NCI-H1105 (cell line): ENCODE measurements around the gene OSBPL1A.
A peak's percentile ranks its signal among the peaks of the same experiment; 100 is the strongest.

ENCODE experiments used
- DNase-seq: peaks from one replicate; lab custom pipeline; 2025; lab: John Stamatoyannopoulos, UW

The OSBPL1A gene

DNA sequence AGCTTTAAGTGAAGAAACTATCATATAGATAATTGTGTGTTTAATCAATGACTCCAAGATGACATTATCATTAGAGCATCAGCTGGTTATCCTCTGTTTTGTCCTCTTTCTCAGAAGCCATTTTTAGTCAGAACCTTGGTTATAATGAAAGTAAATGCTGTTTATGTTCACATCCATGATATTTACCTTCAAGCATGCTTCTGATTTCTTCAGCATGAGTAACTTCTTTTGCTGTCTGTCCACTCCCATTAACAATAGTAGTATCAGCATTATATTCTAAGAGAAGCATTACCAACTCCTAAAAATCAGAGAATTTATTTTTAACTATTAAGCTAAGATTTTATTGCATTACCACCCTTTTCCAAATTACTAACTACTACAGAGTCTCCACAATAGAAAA lies 56.3 kb downstream of the OSBPL1A start:
- DNase-seq: no peak

DNA sequence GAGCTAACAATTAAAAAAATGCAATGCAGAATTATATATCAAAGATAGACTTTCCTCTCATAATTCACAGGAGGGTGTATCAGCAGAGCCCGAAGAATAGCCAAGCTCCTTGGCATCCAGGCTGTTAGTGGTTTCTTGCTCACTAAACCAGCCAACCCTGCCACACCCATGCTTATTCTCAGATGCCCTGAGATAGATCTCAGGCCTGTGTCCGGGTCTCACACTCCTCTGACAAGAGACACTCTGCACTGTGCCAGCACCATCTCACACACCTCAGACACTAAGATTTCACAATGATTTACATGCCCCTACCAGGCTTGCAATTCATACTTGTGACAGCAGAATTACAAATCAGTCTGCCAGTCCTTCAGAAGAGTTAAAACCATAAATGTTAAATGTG lies 64.5 kb downstream of the OSBPL1A start:
- DNase-seq: no peak

DNA sequence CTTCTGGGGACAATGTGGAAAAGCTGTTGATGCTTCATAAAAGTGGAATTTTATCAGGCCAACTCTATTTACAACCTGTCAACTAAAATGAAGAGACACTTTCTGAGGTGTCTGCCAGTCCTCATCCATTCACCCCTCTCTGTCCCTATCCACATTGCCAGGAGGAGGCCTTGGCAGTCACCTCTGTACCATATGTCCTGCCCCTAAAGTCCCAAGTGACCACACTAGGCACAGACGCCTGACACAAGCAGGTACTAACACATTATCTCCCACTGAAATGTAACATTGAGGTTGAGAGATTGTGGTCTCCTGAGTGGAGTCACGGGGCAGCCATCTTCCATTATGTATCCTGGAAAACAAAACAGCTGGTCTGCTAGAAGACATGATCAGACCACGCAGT lies 71.4 kb downstream of the OSBPL1A start:
- DNase-seq: no peak

DNA sequence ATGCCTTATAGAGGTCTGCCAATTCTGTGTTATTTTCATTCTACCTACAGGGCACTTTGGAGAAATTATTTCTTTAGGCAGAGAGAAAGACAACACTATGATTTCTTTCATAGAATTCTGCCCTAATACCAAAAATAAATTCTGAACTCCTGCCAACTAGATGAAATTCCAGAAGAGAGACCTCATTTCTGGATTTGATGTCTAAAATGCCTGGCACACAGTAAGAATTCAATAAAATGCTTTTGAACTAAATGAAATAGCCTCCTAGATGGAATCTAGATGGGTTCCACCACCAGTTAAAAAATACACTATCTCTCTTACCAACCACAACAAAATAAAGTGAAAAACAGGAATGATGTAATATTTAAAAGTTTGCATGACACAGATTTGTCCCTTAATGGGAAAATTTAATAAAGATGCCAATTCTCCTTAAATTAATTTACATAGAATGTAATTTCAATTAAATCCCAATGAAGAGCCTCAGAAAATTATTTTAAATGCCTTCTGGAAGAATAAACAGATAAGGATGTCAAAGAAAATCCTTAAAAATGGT lies 75.0 kb downstream of the OSBPL1A start:
- no peak for DNase-seq

DNA sequence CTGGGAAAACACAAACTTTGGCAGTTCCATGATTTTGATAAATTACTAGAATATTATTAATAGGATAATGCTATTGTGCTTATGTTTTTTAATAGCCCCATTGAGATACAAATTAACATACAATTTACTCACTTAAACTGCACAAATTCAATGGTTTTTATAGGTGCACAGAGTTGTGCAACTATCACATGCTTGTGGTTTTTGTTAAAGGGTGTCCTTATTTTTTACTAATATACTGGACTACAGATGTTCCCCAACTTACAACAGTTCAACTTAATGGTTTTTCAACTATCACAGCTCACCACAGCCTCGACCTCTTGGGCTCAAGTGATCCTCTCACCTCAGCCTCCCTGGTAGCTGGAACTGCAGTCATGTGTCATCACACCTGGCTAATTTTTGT lies 76.6 kb downstream of the OSBPL1A start:
- DNase-seq: no peak

DNA sequence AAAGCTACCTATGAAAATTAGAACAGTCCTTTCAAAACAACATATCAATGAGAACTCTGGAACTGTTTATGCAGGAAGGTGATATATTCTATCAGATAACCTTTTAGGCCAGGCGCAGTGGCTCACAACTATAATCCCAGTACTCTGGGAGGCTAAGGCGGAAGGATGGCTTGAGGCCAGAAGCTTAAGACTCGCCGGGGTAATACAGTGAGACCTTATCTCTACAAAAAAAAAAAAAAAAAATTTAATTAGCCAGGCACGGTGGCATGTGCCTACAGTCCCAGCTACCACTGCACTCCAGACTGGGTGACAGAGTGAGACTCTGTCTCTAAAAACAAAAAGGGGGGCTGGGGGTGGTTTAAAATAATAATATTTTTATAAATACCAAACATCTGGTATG lies 77.9 kb downstream of the OSBPL1A start:
- DNase-seq: no peak

DNA sequence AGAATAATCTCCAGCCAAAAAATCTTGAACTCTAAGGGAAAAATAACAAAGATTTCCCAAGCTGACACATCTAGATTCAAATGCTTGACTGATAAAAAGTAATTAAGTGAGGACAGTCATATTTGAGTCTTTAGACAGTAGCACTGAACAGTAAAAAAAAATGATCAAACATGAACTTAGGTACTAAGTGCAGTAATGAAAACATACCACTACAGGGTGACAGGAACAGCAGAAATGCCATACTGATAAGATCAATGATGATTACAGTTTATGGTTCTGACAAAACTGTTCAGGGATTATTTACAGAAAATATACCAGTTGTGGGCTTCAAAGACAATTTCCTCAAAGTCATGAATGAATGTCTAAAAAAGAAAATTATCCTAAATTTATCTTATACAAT lies 80.3 kb downstream of the OSBPL1A start:
- DNase-seq: no peak

DNA sequence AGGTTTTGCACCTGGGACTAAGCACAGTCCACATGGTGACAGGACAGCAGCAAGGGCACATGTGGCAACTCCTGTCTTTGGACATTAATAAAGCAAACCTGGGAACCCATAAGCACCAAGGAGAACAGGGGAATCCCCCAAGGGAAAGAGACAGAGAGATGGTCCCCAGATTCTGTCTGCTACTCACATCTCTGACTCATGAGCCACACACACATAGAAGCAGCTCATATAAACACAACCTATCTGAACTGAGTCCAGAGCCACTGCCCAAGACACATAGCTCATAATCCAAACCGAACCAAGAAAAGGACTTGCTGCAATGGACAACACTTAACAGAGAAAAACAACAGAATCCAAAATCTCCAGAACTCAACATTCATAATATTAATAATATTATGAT lies 82.5 kb downstream of the OSBPL1A start:
- no peak for DNase-seq

DNA sequence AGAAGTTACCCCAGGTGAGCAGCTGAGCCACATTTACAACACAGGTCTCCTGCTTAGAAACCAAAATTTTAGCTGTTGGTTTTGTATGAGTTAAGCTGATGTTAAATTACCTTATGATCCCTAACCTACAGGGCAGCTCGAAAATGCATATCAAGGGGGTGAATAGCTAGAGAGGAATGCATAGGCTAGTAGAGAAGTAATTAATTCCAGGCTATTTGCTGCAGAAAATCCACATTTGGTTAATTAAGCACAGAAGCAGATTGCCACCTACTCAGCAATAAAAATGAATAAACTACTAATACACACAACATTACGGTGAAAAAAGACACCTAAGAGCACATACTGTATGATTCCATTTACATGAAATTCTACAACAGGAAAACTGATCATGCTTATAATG lies 91.4 kb downstream of the OSBPL1A start:
- no peak for DNase-seq

DNA sequence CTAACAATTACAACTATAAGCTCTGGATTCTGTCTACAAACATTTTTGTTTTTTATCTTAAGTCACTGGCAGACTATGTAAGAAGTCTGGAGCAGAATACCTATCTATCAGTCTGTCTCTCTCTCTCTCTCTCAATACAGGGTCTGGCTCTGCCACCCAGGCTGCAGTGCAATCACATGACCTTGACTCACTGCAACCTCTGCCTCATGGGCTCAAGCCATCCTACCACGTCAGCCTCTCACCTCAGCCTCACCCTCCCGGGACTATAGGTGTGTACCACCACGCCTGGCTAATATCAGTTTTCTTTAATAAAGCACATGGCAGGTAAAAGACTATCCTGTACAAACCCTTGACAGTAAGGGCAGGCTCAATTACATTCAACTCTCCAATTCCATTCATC lies 96.9 kb downstream of the OSBPL1A start:
- no peak for DNase-seq

DNA sequence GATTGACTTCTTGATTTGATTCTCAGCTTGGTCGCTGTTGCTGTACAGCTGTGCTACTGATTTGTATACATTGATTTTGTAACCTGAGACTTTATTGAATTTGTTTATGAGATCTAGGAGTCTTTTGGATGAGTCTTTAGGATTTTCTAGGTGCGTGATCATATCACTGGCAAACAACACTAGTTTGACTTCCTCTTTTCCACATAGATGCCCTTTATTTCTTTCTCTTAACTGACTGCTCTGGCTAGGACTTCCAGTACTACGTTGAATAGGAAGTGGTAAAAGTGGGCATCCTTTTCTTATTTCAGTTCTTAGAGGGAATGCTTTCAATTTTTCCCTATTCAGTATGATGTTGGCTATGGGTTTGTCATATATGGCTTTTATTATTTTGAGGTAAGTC lies 101.3 kb downstream of the OSBPL1A start:
- DNase-seq: no peak

DNA sequence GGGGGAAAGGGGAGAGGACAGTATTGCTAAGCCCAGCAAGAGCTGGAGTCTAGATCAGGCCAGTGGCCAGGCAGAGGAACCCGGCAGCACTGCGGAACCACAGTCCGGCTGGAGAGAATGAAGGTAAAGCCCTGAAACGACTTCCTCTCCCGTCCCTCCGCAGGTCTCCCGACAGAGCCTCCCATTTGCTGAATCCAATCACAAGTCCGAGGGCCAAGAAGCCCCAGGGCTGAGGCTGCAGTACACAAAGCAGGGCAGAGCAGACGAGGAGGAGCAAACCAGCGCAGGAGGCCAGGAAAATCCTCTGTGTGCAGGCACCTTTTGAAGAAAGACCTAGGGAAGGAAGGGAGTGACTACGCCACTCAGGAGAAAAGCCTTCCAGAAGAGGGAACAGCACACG lies 104.4 kb downstream of the OSBPL1A start:
- DNase-seq: no peak

DNA sequence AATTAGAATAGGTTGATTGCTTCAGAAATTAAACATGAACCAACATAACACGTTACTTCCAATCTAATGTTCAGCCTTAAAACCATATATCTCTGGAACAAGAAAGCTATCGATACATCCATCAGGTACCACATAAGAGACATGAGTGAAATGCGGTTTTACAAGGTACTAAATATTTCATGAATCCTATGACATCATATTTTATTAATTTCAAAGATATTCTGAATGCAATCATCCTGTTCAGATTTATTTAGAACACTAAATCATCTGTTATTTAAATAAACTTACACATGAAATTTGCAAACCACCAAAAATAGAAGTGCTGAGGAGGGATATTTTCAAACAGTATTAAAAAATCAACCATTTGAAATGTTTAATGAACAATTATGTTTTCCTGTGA lies 119.0 kb downstream of the OSBPL1A start:
- DNase-seq: no peak

DNA sequence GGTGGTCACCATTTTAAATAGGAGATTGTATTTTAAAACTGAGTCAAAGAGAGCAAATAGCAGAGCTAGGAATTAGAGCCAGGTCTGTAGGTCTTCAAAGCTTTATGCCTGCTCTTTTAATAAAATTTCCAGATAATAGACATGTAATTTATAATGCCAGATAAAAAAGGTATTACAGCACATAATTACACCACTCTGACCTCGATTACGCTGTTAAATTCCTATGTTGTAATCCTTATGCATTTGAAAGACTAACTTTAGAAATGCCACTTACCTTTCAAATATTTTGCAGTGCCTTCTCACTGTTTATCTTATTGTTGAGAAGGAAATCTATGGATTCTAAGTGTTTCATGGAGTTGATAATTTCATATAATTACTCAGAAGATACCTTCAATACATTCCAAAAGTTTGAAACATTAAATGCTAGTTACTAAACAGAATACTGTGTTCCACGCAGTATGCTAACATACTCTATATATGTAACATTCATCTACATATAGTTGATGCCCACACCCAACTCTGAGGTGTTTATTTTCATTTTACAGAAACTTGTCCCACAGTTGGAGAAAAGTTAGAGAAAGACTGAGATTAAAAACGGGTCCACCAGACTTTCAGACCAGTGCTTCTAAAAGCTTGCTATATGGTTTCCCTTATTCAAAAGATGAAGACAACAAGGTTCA lies 120.0 kb downstream of the OSBPL1A start:
- DNase-seq: no peak

DNA sequence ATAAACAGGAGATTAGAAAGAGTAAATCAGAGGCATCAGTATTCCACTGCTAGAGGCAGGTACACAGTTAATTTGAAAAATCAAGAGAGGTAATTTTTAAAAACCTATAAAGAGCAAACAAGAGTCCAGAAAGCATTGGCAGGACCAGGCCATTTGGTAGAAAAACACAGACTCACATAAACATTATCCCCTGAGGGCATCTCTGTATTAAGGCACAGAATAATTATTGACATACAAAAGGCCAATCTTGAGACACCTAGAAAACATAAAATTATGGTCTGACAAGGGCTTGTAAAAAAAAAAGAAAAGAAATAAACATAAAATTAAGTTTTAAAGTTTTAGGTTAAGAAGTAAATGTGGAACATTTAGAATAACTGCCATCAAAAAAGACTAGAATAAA lies 120.6 kb downstream of the OSBPL1A start:
- no peak for DNase-seq

DNA sequence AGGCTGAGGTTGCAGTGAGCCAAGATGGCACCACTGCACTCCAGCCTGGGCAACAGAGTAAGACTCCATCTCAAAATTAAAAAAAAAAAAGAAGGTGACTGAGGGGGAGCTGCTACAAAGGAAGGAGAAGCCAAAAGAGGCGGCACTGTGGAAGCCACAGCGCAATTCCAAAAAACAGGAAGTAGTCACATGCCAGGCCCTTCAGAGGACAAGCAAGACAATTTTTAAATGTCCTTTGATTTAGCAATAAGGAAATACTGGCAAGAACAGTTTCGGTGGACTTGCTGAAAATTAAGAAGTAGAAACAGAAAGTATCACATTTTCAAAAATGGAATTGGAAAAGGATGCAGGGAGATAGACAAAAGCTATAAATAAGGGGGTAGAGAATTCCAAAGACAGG lies 122.8 kb downstream of the OSBPL1A start:
- DNase-seq: no peak

DNA sequence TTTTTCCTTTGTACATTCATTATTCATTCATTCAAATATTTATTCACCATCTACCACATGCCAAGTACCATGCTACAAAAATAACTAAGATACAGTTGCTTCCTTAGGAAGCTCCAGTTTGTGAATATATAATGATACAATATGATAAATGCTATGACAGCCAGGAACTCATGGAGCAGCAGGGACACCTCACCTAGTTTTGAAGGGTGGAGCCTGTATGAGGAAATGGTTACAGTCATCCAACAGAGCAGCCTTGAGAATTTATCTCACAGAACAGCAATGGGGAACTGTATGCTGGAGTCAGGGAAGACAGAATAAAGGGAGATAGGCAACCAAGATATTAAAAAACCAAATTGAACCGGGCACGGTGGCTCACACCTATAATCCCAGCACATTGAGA lies 124.0 kb downstream of the OSBPL1A start:
- no peak for DNase-seq

DNA sequence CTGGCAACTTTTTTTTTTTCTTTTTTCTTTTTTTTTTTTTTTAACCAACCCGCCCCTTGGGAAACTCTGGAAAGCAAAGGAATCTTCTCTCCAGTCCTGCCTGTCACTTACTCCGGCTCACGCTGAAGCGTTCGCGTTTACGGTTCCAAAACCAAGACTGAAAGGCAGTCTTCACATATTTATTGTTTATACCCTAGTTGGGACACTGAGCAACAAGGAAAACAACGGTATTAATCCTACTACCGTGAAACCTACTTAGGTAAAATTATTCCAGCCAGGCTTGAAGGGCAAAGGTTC lies 125.4 kb downstream of the OSBPL1A start:
- DNase-seq: no peak

DNA sequence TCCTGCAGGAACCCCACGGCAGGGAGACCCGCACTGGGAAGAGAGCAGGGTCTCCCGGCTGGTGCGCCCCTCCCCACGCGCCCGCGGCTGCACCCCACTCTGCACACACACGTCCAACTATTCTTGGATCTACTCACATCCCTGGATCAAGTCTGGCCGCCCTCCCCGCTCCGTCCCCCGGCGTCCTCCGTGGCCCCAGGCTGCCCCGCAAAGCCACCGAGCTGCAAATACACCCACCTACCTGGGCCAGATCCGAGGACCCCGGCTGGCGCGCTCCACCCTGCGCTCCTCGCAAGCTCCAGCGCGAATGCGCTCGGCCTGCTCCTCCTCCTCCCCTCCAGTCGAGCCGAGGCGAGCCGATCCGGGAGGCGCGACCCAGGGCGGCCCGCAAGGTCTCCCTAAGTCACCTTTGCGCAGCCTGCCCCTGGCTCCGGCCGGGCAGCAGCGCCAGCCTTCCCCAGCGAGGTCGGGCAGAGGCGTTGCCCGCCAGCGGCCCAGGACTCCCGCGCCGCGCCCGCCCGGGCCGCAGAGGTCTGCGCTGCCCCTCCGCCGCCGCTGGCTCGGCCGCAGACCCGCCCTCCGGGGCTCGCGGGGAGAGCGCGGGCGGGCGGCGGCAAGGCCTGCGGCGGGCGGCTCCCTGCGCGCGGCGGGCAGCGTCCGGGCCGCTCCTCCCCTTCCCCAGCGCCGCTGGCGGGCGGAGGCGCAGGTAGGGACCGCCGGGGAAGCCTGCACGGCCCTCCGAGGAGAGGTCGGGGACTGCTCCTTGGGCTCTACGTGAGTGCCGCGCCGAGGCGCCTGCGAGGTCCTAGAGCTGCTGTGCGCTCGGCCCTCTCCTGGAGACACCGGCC lies 126.0 kb downstream of the OSBPL1A start:
- DNase-seq: peak; percentile 65

DNA sequence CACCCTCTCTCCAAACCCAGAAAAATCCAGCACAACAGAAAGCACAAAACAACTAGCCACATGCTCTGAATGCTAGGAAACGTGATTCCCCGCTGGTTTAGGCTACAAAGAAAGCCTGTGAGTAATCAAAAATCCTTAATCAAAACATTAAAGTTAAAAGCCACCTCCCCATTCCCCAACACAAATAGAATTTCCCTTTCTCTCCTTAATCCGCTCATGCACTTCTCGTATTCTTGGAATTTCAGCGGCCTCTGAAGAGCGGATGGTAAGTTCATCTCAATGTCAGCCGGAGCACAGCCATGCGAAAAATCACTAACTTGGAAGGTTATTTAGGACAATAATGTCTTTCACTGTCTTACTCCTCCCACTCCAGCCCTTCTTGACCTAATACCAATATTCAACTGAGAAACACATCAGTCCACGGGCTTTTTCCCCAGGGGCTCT lies 126.7 kb downstream of the OSBPL1A start:
- no peak for DNase-seq

DNA sequence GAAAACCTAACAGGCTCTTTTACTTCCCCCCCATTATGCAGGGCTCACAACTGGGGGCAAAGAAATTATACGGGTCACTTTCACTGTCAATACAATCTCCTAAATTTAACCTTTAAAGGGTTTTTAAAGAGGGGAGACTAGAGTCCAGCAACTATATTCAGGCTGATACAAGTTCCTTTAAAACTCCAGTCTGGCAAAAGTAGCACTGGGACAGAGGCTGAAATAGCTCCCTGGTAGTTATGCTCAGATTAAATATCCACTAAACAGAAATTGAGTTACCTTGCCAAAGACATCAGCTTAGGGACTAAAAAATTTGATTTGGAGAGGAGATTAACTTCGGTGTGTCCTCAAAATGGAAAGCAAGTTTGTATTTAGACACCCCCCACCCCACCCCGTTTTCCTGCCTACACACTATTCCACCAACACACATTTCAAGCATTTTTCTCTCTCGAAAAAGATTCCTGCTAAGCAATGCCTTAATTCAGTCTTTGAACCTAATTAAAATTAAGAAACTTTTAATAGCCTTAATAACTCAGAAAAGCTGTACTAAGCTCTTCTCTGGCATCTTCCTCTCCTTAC lies 127.2 kb downstream of the OSBPL1A start:
- no peak for DNase-seq

DNA sequence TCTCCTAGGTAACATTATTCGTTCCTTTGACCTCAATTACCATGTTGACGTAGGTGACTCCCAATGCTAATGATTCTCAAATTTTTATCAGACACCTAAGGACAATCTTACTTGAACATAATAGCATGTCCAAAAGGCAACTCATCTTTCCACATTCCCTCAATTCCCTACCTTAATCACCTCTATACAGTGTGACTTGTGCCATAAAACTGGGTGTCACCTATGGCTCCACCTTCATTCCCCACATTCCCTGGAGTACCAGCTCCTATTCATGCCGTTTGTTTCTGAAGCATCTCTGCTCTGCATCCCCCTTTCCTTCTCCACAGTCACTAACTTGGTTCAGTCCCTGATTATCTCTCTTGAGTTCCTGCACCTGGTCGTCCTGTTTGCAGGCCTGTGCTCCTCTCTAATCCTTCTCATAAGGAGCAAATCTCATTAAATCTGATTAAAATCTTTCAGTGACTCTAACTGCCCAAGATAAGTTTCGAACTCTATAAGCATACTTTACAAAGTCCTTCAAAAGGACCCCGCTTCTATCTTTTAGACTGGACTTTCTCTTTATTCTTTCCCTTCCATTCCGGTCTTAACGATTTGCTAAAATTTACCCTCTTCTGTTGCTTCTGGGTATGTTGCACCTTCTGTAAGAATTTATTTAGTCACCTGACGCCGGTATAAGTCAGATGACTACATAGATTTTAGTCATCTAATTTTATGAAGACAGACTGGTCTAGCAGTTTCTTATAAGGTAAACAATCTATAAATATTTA lies 128.7 kb downstream of the OSBPL1A start:
- no peak for DNase-seq
